HG02623 (cell line): ENCODE measurements around the gene CACNG4.

ENCODE experiments used
- ATAC-seq: cut with Tn5 transposase; IDR thresholded peaks from one replicate; pipeline ENCODE4 v1.9.1; 2021; ENCODE audit warnings: moderate library complexity; ENCODE audit not compliant: unreplicated experiment

CACNG4 gene

GRCh38 chr17:66963909-66964771 is at the start of gene CACNG4:
Gene CACNG4 (plus strand): TSS chr17:66964707. CDS start chr17:66964912, 205 bp downstream.
- no peak for ATAC-seq

GRCh38 chr17:66915204-66915611 is 49.3 kb upstream of the CACNG4 start:
- ATAC-seq = no peak

GRCh38 chr17:66915792-66916191 is 48.7 kb upstream of the CACNG4 start:
- ATAC-seq = no peak

- ATAC-seq = no peak
These were observed 47.6 kb upstream of the CACNG4 start for GRCh38 chr17:66916946-66917345.

- ATAC-seq = no peak
These were observed 45.6 kb upstream of the CACNG4 start for GRCh38 chr17:66918896-66919295.

GRCh38 chr17:66920435-66920834 is 44.1 kb upstream of the CACNG4 start:
- ATAC-seq = no peak

GRCh38 chr17:66920950-66921349 is 43.6 kb upstream of the CACNG4 start:
- ATAC-seq = no peak

GRCh38 chr17:66923886-66924285 is 40.6 kb upstream of the CACNG4 start:
- ATAC-seq = no peak

- no peak for ATAC-seq
These were observed 38.6 kb upstream of the CACNG4 start for GRCh38 chr17:66925811-66926500.

- ATAC-seq = no peak
These were observed 35.6 kb upstream of the CACNG4 start for GRCh38 chr17:66928949-66929348.

- ATAC-seq = no peak
These were observed 34.9 kb upstream of the CACNG4 start for GRCh38 chr17:66929591-66929990.

- no peak for ATAC-seq
These were observed 33.6 kb upstream of the CACNG4 start for GRCh38 chr17:66930933-66931332.

GRCh38 chr17:66932311-66932710 is 32.2 kb upstream of the CACNG4 start:
- no peak for ATAC-seq

GRCh38 chr17:66934040-66934439 is 30.5 kb upstream of the CACNG4 start:
- no peak for ATAC-seq

- ATAC-seq = no peak
These were observed 28.8 kb upstream of the CACNG4 start for GRCh38 chr17:66935717-66936116.

GRCh38 chr17:66938656-66939055 is 25.9 kb upstream of the CACNG4 start:
- no peak for ATAC-seq

- ATAC-seq = no peak
These were observed 24.9 kb upstream of the CACNG4 start for GRCh38 chr17:66939461-66940114.

- no peak for ATAC-seq
These were observed 23.3 kb upstream of the CACNG4 start for GRCh38 chr17:66941249-66941648.

- no peak for ATAC-seq
These were observed 22.6 kb upstream of the CACNG4 start for GRCh38 chr17:66941773-66942450.

GRCh38 chr17:66942451-66943264 is 21.8 kb upstream of the CACNG4 start:
- no peak for ATAC-seq
